GM19328 (cell line): Measurements from ENCODE around the gene UPP1.
"Not testable (repeated sequence)": the region's sequence is repeated elsewhere in the genome, so short reads cannot be mapped to it uniquely, and the experiment has no call there.

Source experiments
- ATAC-seq: cut with Tn5 transposase; IDR thresholded peaks from one replicate; pipeline ENCODE4 v1.9.1; 2021; ENCODE audit warnings: mild to moderate bottlenecking, moderate library complexity; ENCODE audit not compliant: unreplicated experiment

The UPP1 gene

DNA sequence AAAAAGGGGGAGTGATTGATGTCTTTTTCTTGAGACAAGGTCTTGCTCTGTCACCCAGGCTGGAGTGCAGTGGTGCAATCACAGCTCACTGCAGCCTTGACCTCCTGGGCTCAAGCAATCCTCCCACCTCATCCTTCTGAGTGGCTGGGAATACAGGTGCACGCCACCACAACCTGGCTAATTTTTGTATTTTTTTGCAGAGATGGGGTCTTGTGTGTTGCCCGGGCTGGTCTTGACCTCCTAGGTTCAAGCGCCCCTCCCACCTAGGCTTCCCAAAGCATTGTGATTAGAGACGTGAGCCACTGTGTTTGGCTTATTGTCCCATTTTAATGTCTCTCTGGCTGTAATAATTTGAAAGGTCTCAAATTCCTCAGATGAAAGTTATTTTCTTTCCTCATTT, 21.8 kb downstream of the UPP1 start:
- ATAC-seq, result no peak

DNA sequence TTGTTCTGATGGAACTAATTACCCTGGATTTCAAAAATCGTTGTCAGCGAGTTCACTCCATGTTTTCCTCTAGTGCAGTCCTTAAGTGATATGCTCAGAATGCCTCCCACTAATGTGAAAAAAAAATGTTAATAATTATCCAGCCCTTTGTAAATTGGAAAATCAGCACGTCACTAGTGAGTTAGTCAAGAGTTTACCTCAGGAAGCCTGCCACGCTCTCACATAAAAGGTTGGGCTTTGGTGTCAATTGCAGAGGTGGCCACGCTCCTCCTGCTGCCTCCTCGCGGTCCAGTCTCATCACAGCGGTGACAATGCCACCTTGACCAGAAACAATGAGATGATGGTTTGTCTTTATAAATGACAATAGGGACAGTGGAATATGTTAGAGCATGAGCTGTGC, 22.5 kb downstream of the UPP1 start:
- no peak for ATAC-seq

DNA sequence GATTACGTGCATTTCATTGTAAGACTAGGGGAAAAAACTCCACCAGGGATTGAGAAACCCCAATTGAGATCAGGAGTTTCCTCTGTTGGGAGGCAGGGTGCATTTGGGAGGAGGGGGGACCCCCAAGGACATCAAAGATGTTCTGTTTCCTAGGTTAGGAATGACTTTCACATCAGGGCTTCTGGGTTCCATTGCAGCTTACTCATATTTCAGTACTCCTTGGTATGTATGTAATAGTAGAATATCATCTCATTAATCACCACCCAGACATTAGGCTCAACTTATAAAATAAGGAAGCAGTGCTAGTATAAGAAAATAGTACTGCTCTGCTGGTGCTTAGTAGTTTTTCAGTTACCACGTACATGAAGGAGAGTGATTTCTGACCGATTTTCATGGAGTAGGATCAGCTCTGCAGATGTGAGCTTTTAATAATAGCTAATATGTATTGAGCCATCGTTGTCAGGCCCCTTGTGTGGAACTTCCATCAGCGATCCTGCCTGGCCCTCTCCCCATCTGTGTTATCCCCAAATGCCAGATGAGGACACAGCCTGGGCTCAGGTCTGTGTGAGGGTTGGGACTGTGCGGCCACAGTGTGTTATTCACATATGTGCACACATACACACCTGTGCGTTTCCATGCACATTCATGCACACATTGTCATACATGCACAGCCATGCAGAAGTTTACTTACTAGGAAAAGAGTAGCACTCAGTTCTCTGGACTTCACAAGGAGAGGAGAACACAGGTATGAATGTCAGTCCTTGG, 23.5 kb downstream of the UPP1 start:
- no peak for ATAC-seq

DNA sequence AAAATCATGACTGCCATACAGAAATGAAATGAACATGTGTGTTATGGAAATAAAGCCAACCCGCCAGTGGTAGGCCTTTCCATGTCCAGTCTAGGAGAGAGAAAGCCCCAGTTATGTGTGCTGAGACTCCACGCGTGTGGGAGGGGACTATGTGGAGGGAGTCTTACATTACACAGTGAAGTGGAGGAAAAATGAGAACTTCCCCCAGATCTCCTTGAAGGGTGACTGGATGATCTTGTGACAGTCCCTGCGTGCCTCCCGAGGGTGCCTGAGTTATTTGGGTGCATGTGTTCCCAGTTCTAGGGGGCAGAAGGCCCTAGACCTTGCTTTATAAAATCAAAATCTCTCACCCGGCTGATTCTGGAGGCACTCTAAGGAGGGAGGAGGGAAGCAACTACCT, 24.2 kb downstream of the UPP1 start:
- ATAC-seq, result no peak

DNA sequence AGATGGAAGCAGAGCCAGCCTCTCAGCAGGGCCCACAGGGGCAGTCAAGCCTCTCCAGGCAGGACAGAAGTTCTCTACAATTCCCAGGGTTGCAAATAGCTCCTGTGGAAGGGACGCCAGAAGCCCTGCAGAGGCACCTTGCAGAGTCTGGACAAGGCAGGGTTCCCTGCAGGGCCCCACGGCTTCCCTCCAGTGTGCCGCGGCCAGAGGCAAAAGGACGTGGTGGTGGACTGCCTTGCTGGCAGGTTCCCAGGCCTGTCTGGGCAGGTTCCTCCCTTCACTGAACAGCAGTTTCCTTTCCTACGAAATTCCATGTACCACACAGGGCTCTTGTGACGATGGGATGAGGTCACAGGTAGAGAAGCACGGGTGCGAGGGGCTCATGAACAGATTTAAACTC, 25.1 kb downstream of the UPP1 start:
- ATAC-seq, result no peak

DNA sequence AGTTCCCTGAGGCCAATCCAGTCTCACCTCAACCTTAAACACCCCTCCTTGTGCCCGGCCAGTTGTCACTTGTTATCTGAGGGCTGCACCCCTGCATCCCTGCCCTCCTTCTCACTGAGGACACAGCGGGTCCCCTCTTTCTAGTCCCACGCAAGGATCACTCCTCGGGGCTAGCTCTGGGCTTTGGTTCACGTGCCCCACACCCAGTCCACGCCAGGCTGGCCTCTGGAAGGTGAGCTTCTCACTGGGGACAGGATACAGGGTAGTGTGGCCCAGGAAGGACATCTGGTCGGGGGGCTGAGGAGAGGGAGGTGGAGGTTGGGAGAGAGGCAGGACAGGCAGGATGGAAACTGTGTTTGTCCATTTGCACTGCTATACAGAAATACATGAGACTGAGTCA, 25.5 kb downstream of the UPP1 start:
- no peak for ATAC-seq

DNA sequence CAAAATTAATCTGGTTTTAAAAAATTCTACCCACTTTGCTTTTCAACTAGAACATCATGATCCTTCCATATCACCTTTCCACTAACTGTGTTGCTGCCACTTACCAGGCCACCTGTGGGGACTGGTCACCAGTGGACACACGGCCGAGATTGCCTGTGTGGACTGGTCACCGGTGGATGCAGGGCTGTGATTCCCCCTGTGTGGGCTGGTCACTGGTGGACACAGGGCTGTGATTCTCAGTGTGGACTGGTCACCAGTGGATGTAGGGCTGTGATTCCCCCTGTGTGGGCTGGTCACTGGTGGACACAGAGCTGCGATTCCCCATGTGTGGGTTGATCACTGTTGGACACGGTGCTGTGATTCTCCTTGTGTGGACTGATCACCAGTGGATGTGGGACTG, 27.0 kb downstream of the UPP1 start:
- no peak for ATAC-seq

DNA sequence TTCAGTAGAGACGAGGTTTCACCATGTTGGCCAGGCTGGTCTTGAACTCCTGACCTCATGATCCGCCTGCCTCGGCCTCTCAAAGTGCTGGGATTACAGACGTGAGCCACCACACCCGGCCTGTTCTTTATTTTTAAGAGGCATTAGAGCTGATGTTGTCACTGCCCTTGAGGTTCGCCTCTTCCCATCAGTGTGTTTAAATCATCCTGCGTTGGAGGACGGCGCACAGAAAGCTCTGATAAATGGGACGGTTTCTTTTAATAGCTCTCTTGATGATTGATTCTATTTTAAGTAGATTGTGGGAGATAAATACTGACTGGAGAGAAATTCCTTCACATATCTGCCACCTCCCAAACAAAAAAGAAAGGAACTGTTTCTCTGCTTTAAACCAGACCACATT, 29.0 kb downstream of the UPP1 start:
- no peak for ATAC-seq

DNA sequence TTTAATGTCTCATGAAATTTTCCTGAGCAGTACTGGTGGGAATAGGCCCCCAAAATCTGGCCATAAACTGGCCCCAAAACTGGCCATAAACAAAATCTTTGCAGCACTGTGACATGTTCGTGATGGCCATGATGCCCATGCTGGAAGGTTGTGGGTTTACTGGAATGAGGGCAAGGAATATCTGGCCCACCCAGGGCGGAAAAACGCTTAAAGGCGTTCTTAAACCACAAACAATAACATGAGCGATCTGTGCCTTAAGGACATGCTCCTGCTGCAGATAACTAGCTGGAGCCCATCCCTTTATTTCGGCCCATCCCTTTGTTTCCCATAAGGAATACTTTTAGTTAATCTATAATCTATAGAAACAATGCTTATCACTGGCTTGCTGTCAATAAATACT, 31.5 kb downstream of the UPP1 start:
- not testable (repeated sequence) for ATAC-seq

DNA sequence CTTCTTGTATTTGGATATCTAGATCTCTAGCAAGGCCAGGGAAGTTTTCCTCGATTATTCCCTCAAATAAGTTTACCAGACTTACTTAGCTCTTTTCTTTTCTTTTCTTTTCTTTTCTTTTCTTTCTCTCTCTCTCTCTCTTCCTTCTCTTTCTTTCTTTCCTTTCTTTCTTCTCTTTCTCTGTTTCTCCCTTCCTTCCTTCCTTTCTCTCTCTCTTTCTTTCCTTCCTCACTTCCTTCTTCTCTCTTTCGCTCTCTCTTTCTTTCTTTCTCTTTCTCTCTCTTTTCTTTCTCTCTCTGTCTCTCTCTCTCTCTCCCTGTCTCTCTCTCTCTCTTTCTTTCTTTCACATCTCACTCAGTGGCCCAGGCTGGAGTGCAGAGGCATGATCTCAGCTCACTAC, 37.0 kb downstream of the UPP1 start:
- no peak for ATAC-seq

DNA sequence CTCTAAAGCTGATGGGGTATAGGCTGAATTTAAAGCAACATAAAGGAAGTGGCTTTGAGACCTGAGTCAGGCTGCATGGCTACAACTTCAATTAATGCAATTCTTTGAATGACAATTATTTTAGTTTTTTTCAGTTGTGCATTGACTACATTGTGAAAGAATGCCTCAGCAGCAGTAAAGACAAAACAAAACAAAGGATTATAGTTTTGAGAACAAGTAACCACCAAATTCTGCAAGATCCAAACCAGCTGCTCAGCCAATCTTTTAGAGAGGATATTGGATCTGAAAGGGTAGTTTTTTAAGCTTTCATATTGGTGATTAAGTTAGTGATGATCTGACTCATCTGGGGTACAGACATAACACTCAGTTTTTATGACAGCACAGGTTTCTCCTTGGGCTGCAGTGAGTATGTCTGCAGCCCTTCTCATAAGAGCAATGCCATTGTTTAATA, 41.6 kb downstream of the UPP1 start:
- ATAC-seq, result no peak

DNA sequence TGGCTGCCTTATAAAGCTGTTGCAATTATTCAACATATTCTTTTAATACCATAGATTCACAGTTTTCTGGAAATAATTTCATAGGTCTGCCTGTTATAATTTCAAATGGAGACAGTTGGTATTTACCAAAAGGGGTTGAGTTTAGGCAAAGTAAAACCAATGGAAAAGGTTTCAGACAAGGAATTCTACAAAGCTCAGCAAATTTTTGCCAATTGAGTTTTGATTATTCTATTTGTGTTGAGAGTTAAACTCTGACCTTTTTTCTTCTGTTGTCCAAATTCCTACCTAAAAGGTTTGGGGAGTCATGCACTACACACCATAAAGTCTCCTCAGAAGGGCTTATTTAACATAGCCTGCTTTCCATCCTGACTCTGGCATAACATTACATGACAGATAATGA, 43.7 kb downstream of the UPP1 start:
- no peak for ATAC-seq

DNA sequence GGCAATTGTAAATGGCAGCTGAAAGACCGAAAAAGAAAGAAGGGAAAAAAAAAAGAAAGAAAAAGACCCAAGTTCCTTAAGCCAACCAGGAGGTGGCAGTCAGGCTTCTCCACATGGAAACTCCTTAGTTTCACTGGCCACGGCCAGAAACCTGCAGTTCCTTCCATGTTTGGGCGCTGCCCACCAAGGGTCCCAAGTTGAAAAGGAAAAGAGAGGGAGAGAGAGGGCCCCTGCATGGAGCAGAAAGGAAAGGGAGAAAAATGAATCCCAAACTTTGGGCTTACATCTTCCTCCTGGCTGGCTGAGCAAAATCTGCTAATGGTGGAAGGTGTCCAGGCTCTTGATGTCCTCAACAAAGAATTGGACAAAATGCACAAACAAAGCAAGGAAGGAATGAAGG, 50.4 kb downstream of the UPP1 start:
- ATAC-seq, result no peak

DNA sequence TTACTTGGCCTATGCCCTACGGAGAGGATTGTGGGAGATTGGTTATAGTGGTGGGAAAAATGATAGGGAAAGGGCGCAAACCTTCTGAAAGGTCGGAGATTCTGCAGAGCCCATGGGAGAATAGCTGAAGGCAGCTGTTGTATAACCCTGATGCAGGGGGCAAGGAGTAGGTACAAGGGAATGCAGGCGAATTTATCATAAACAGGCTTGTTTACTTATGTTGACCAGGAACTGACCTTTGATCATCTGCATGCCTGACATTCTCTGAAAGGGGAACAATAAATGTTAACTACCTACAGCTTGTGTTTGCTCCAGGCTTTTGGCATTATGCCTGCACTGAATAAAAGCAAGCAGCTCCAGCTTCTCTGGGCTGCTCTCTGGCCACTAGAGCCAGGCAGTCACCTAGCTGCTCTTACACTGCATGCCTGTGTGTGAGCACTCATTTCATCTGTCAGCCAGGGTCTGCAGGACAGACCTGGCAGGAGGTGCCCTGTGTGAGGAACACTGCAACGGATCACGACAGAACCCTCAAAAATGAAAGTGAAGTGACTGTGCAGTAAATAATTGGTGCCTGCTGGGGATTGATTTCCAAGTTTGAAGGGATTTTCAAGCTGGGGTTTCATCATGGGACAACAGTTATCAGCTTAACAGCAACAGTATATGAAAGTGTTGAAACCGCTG, 51.1 kb downstream of the UPP1 start:
- ATAC-seq, result no peak

DNA sequence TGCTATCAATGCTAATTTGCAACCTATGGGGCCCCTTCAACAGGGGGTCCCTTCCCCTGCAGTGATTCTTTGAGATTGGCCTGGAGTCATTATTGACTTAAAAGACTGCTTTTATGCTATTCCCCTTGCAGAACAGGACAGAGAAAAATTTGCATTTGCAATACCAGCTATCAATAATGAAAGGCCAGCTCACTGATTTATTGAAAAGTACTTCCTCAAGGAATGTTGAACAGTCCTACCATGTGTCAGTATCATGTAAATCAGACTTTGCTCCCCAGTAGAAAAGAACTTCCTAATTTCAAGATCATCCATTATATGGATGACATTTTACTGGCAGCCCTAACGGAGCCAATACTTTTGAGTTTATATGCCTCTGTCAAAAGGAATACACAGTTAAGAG, 52.5 kb downstream of the UPP1 start:
- no peak for ATAC-seq

DNA sequence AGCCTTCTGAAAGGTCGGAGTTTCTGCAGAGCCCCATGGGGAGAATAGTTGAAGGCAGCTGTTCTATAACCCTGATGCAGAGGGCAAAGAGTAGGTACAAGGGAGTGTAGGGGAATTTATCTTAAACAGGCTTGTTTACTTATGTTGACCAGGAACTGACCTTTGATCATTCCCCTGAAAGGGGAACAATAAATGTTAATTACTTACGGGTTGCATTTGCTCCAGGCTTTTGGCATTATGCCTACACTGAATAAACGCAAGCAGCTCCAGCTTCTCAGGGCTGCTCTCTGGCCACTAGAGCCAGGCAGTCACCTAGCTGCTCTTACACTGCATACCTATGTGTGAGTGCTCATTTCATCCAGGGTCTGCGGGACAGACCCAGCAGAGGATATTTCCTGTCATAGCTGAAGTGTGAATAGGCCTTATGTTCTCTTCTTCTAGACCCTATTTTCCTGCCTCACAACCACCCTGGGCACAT, 55.3 kb downstream of the UPP1 start:
- no peak for ATAC-seq

DNA sequence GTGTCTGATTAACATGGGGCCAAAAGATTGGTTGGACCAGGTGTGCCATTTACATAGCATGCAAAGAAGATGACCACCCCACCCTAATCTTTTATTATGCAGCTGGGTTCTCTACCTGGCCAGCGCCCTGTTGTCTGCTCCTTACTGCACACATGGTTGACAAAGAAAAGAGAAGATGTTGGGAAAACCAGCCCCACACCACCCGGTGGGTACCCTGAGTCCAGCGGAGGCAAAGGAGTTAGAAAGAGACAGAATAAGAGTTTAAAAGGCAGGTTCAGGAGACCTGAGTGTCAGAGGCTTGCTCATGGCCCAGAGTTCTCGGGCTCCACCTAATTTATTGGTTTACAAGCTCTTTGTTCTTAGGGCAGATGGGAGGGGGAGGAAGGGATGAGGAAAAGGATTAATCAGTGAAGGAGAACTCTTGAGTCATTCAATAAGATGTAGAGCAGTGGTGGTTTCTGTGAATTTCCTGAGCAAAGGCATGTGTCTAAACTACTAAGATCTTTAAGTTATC, 58.1 kb downstream of the UPP1 start:
- ATAC-seq, result no peak

DNA sequence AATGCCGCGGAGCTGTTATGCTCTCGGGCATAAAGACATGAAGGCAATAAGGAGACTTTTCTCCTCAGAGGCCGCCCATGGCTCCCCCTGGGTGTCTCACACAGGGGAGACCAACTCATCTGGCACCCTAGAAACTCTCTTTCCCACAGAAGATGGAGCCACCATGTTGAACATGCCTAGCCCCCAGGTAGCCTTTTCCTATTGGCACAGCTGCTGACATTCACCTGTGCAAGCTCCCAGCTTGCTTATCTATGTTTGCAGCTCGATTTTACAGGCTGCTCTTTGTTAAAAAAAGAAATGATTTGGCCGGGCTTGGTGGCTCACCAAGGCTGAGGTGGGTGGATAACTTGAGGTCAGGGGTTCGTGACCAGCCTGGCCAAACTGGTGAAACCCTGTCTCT, 58.6 kb downstream of the UPP1 start:
- not testable (repeated sequence) for ATAC-seq

DNA sequence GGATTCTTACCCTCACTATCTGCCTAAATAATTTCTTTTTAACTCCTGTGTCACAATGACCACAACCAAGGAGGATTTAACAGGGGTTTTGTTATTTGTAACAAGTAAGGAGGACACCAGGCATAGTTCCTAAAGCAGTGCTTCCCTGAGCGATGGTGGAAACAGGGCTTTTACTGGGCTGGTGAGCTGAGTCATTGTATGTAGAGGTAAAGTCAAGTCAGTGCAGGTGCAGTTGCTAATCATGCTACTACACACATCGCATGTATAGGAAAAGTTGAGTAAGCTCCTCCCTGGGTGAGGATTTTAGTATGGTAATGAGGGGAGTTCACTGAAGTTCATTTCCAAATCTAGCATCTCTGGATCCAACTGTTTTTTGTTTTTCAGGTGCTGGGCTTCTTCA, 59.2 kb downstream of the UPP1 start:
- no peak for ATAC-seq

DNA sequence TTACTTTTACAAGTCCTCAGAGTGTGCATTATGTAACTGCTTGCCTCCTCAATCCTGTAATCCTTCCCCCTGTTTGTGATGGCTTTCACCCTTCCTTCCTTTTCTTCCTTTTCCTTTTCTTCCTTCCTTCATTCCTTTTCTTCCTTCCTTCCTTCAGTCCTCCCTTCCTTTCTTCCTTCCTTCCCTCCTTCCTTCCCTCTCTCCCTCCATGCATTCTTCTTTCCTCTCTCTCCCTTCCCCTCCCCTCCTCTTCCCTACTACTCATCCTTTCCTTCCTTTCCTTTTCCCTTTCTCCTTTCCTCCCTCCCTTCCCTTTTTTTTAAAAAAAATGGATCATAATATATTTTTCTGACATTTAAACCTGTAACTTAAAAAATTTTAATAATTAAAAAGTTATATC, 60.0 kb downstream of the UPP1 start:
- ATAC-seq, result no peak

DNA sequence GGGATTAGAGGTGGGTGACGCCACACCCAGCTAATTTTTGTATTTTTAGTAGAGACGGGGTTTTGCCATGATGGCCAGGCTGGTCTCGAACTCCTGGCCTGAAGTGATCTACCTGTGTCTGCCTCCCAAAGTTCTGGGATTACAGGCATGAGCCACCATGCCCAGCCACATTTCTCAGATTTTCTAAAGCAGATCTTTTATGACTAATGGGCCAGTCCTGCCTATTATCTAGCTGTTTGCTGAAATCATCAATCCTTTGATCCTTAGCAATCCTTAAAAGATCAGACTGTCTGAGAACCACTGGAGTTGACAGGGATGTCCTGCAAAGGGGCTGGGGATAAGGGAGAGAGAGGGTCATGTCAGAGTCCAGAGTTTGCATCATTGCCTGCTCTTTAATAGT, 61.0 kb downstream of the UPP1 start:
- ATAC-seq, result no peak

DNA sequence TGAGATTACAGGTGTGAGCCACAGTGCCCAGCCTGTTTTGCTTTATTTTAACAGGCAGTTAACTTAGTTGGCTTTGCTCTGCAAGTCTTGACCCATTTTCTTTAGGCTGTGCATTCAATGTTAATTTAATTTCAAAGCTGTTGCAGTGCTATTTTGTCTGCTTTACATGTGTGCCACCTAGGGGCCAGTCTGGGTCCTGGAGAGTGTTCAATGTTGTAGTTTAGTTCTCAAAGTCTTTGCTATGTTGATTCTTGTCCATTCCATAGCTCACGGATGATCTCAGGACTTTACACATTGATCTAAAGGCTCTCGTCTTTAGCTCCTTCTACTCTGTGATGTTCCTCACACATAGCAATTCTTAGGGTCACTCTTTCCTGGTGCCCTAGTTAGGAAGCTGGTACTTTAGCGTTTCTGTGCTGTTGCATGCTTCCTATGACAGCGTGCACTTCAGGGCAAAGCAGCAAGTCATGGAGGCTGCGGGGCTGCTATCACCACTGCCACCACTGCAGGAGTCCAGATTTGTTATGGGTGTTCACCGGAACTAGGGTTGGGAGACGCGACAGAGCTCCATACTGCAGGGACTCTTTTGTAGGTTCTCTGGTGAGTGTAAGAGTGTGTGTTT, 65.8 kb downstream of the UPP1 start:
- no peak for ATAC-seq
